IMR-90 (cell line): ENCODE measurements around the gene BCL2L1. TPM values are rescaled to one million over a fixed set of nuclear protein-coding genes. Genes with fewer than 3 reads are reported as not detected.
"Not testable (repeated sequence)": the region's sequence is repeated elsewhere in the genome, so short reads cannot be mapped to it uniquely, and the experiment has no call there.

Source experiments
- ATAC-seq: fragments of 200-7000 bp; cut with Tn5 transposase; 2 replicates; pipeline ENCODE4 v1.9.1; 2020; ENCODE audit warnings: low read depth, mild to moderate bottlenecking, moderate library complexity
- BruUV-seq: library from RNA; stranded (reverse); fragments of 400-500 nt; replicated peaks from 2 replicates; lab custom pipeline; 2021; lab: Mats Ljungman, UMichigan
- CTCF ChIA-PET: fragments of 300-600 bp; formaldehyde crosslinking; extraction: SDS; loops from one replicate; lab custom pipeline; 2021; ENCODE audit warnings: antibody characterized with exemption; lab: Yijun Ruan, JAX
- POLR2A ChIA-PET: fragments of 300-600 bp; sonication (Branson Sonifier 250); formaldehyde crosslinking; loops from one replicate; lab custom pipeline; 2022; ENCODE audit warnings: antibody characterized with exemption; ENCODE audit not compliant: unreplicated experiment; lab: Charles Lee
- DNase-seq: peaks from one replicate; pipeline ENCODE4 v3.0.0; 2013
- H2AFZ ChIP-seq: replicated peaks from 2 replicates; pipeline ENCODE3; 2013; ENCODE audit warnings: low read length, mild to moderate bottlenecking; ENCODE audit not compliant: poor library complexity
- H2AK5ac ChIP-seq: 2 replicates; pipeline ENCODE4 v1.6.1; 2013; ENCODE audit warnings: low read depth, low read length, inconsistent platforms
- H2AK9ac ChIP-seq: replicated peaks from 2 replicates; pipeline ENCODE3; 2013; ENCODE audit warnings: mild to moderate bottlenecking, low read depth, low read length, moderate library complexity; ENCODE audit not compliant: poor library complexity
- H2BK120ac ChIP-seq: 2 replicates; pipeline ENCODE4 v1.6.1; 2013; ENCODE audit warnings: low read depth, low read length, inconsistent platforms
- H2BK15ac ChIP-seq: 3 replicates; pipeline ENCODE4 v1.6.1; 2013; ENCODE audit warnings: low read depth, low read length, inconsistent platforms
- H2BK20ac ChIP-seq: 2 replicates; pipeline ENCODE4 v1.6.1; 2013; ENCODE audit warnings: low read depth, mild to moderate bottlenecking, inconsistent platforms, low read length, moderate library complexity
- H2BK5ac ChIP-seq: 2 replicates; pipeline ENCODE4 v1.6.1; 2013; ENCODE audit warnings: mild to moderate bottlenecking, low read depth, low read length, inconsistent platforms; ENCODE audit not compliant: poor library complexity, severe bottlenecking
- H3K14ac ChIP-seq: replicated peaks from 2 replicates; pipeline ENCODE4 v1.6.1; 2013; ENCODE audit warnings: low read depth, low read length, inconsistent platforms
- H3K18ac ChIP-seq: 2 replicates; pipeline ENCODE4 v1.6.1; 2013; ENCODE audit warnings: low read depth, low read length, control low read depth
- H3K23ac ChIP-seq: 2 replicates; pipeline ENCODE4 v1.6.1; 2013; ENCODE audit warnings: low read depth, low read length, inconsistent platforms
- H3K27ac ChIP-seq: 2 replicates; pipeline ENCODE4 v1.5.1; 2013; ENCODE audit warnings: mild to moderate bottlenecking, control low read depth, low read length; ENCODE audit not compliant: insufficient read depth
- H3K27me3 ChIP-seq: 2 replicates; pipeline ENCODE4 v1.6.1; 2013; ENCODE audit warnings: low read length; ENCODE audit not compliant: control insufficient read depth, insufficient read depth
- H3K36me3 ChIP-seq: 2 replicates; pipeline ENCODE4 v1.6.1; 2013; ENCODE audit warnings: low read length, mixed read lengths; ENCODE audit not compliant: control insufficient read depth, insufficient read depth
- H3K4ac ChIP-seq: 2 replicates; pipeline ENCODE4 v1.6.1; 2013; ENCODE audit warnings: low read depth, low read length, inconsistent platforms
- H3K4me1 ChIP-seq: 2 replicates; pipeline ENCODE4 v1.6.1; 2013; ENCODE audit warnings: low read length, mixed read lengths; ENCODE audit not compliant: control insufficient read depth, insufficient read depth
- H3K4me2 ChIP-seq: 2 replicates; pipeline ENCODE4 v1.6.1; 2013; ENCODE audit warnings: low read depth, mild to moderate bottlenecking, control low read depth, low read length, moderate library complexity
- H3K4me3 ChIP-seq: 2 replicates; pipeline ENCODE4 v1.5.1; 2013; ENCODE audit warnings: low read depth, mild to moderate bottlenecking, control low read depth, low read length, moderate library complexity; ENCODE audit not compliant: insufficient read depth
- H3K56ac ChIP-seq: 2 replicates; pipeline ENCODE4 v1.6.1; 2013; ENCODE audit warnings: low read length, inconsistent platforms; ENCODE audit not compliant: insufficient read depth; ENCODE audit errors: extremely low read depth
- H3K79me1 ChIP-seq, 2 experiments: 2 replicates each; pipeline ENCODE4 v1.6.1; 2013; ENCODE audit warnings: low read length in 2 of 2, inconsistent platforms in 1 of 2, low read depth in 1 of 2
- H3K9ac ChIP-seq: 2 replicates; pipeline ENCODE4 v1.6.1; 2013; ENCODE audit warnings: low read depth, low read length, control low read depth
- H3K9me1 ChIP-seq: 2 replicates; pipeline ENCODE4 v1.6.1; 2013; ENCODE audit warnings: low read length, inconsistent platforms; ENCODE audit not compliant: insufficient read depth
- H3K9me3 ChIP-seq: 2 replicates; pipeline ENCODE4 v1.6.1; 2013; ENCODE audit warnings: low read length; ENCODE audit not compliant: control insufficient read depth, insufficient read depth
- H4K20me1 ChIP-seq: 2 replicates; pipeline ENCODE4 v1.6.1; 2013; ENCODE audit warnings: low read length, inconsistent platforms; ENCODE audit not compliant: insufficient read depth
- H4K5ac ChIP-seq: 2 replicates; pipeline ENCODE4 v1.6.1; 2013; ENCODE audit warnings: mild to moderate bottlenecking, low read depth, low read length, control low read depth
- H4K8ac ChIP-seq, 2 experiments: 2 replicates each; pipeline ENCODE4 v1.6.1; 2013; ENCODE audit warnings: low read depth in 2 of 2, low read length in 2 of 2, control low read depth in 1 of 2, inconsistent platforms in 1 of 2
- H4K91ac ChIP-seq: 2 replicates; pipeline ENCODE4 v1.6.1; 2013; ENCODE audit warnings: low read depth, low read length, inconsistent platforms; ENCODE audit not compliant: insufficient read depth
- WGBS, 2 experiments: methylation state at CpG; one replicate each; pipeline versions ENCODE4 v1.1.5 to v1.1.7; 2013; ENCODE audit warnings: missing lambda C conversion rate in 2 of 2; ENCODE audit not compliant: insufficient read length in 1 of 2; ENCODE audit errors: extremely low coverage in 2 of 2; 5-methylcytosine and 5-hydroxymethylcytosine counted together
- dilution Hi-C: fragments of 300-500 bp; cut with HindIII; formaldehyde crosslinking; loops from one replicate; pipeline ENCODE4 v1.14.3; 2018; ENCODE audit warnings: low sequenced_read_pairs; ENCODE audit not compliant: unreplicated experiment
- in situ Hi-C: fragments of 300-500 bp; cut with MboI; formaldehyde crosslinking; loops from 3 replicates; pipeline ENCODE4 v1.14.3; 2019; ENCODE audit warnings: low sequenced_read_pairs, inconsistent platforms, mixed read lengths
- intact Hi-C: fragments of 100-400 bp; cut with micrococcal nuclease; formaldehyde crosslinking; loops from 2 replicates; pipeline ENCODE4 v1.10.0; 2022
- polyA plus RNA-seq, 3 experiments: library from polyadenylated mRNA; depleted of rRNA; stranded (reverse); fragments of >200 nt; gene quantifications; 2 replicates each; pipeline ENCODE4 v1.2.3, GENCODE V29; 2012; ENCODE audit warnings: low replicate concordance in 1 of 3
- total RNA-seq: library from RNA; depleted of rRNA; stranded (reverse); fragments of >200 nt; gene quantifications from 2 replicates; pipeline ENCODE4 v1.2.3, GENCODE V29; 2012

BCL2L1 gene
- total and polyA plus RNA-seq, 2 of the 4 experiments (the other 2 are of a cell fraction) = 40.2 to 41.9 TPM

DNA sequence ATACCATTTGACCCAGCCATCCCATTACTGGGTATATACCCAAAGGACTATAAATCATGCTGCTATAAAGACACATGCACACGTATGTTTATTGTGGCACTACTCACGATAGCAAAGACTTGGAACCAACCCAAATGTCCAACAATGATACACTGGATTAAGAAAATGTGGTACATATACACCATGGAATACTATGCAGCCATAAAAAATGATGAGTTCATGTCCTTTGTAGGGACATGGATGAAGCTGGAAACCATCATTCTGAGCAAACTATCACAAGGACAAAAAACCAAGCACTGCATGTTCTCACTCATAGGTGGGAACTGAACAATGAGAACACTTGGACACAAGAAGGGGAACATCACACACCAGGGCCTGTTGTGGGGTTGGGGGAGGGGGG lies 94.6 kb downstream of the BCL2L1 start:
- H2AFZ ChIP-seq, dilution Hi-C loops, H3K4ac ChIP-seq, H3K4me1 ChIP-seq, H3K14ac ChIP-seq, H3K56ac ChIP-seq, H3K9me1 ChIP-seq, H2BK20ac ChIP-seq, H4K91ac ChIP-seq, H3K27me3 ChIP-seq, BruUV-seq, H3K18ac ChIP-seq, H3K27ac ChIP-seq, H2AK5ac ChIP-seq, DNase-seq, in situ Hi-C loops, H2BK5ac ChIP-seq, H2AK9ac ChIP-seq, H4K5ac ChIP-seq, H3K9ac ChIP-seq, H3K36me3 ChIP-seq, H4K8ac ChIP-seq, ATAC-seq, H3K4me2 ChIP-seq, POLR2A ChIA-PET, intact Hi-C loops, H3K9me3 ChIP-seq, H3K23ac ChIP-seq, H2BK15ac ChIP-seq, H4K20me1 ChIP-seq, H2BK120ac ChIP-seq, H3K4me3 ChIP-seq, CTCF ChIA-PET, H3K79me1 ChIP-seq: not testable (repeated sequence)
- no CpG with 5 or more reads among the region's 2 CpGs for WGBS, 2 experiments

- H3K9me1 ChIP-seq, H2BK5ac ChIP-seq, H2AFZ ChIP-seq, H3K14ac ChIP-seq, H3K18ac ChIP-seq, H4K5ac ChIP-seq, dilution Hi-C loops, H2AK9ac ChIP-seq, DNase-seq, H3K4ac ChIP-seq, H3K27me3 ChIP-seq, H3K9ac ChIP-seq, in situ Hi-C loops, intact Hi-C loops, H2BK20ac ChIP-seq, H3K56ac ChIP-seq, H2BK15ac ChIP-seq, H3K4me3 ChIP-seq, H3K36me3 ChIP-seq, H3K4me2 ChIP-seq, H2BK120ac ChIP-seq, H3K9me3 ChIP-seq, H3K23ac ChIP-seq, H4K20me1 ChIP-seq, ATAC-seq, H3K4me1 ChIP-seq, BruUV-seq, H4K91ac ChIP-seq, H4K8ac ChIP-seq, H3K79me1 ChIP-seq, H3K27ac ChIP-seq: not testable (repeated sequence)
- ChIA-PET CTCF (interaction anchor here (0.6 to 1.0 kb wide), 3 partner anchors 8 to 69 kb away, joined by 3 to 6 read pairs (median 4); no protein-coding TSS in a partner anchor), POLR2A (interaction anchor here (0.6 kb wide), 1 partner anchor 91 kb away, joined by 3 read pairs; no protein-coding TSS in a partner anchor)
- 87% methylated on average over 3 of the region's 8 CpGs; no CpG with 5 or more reads in 1 of the 2 experiments for WGBS, 2 experiments
- H2AK5ac ChIP-seq = peak overlapping the region; percentile 8; the same call in 1 of the 2 replicates
Observed at GRCh38 chr20:31626534-31626933, 96.1 kb downstream of the BCL2L1 start.
